GM12892 (cell line): ENCODE measurements around the gene APBB1IP.

Experiments used
- POLR2A ChIP-seq: IDR thresholded peaks from 2 replicates; pipeline ENCODE4 v1.6.1; 2011; ENCODE audit warnings: low read depth, low read length, control low read depth
- POLR2AphosphoS5 ChIP-seq: IDR thresholded peaks from 2 replicates; pipeline ENCODE4 v1.6.1; 2011; ENCODE audit warnings: low read depth, low read length, control low read depth

DNA sequence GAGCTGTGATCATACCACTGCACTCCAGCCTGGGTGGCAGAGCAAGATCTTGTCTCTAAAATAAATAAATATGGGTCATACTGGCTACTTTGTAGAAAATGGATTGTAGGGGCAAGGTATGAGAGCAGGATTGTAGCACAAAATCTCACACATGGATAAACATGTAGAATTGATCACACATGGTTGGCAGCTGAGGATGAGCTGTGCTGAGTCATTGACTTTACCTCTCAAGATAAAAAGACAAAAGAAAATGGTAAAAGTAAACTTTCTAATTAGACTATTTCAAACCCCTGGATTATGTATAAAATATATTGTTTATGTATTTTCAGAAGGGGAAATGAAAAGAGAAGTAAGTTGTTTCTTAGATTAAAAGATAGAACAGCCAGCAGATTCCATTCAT lies 69.3 kb downstream of the APBB1IP start:
- no peak for TF ChIP-seq POLR2A
- TF ChIP-seq POLR2AphosphoS5: no peak
